IPS-18c (cell line): Measurements from ENCODE around the gene TIAM1.

Experiments used
- H3K4me3 ChIP-seq: 2 replicates; pipeline ENCODE4 v1.7.0; 2013; ENCODE audit warnings: low read depth, mild to moderate bottlenecking, low read length, moderate library complexity; ENCODE audit not compliant: insufficient read depth
- H3K9me3 ChIP-seq: one replicate; pipeline ENCODE4 v1.6.1; 2013; ENCODE audit warnings: mild to moderate bottlenecking, low read length, moderate library complexity; ENCODE audit not compliant: control insufficient read depth, insufficient read depth

Gene TIAM1

GRCh38 chr21:31182231-31183140 is 161.6 kb downstream of the TIAM1 start:
- Histone ChIP-seq H3K4me3 (no peak overlapping the region), H3K9me3 (peaks cover 4% of the 10 kb centered on the region)

- peaks cover 4% of the 10 kb centered on the region for H3K9me3 ChIP-seq
- H3K4me3 ChIP-seq, result no peak overlapping the region
These were observed 162.8 kb downstream of the TIAM1 start for GRCh38 chr21:31181082-31181750.

GRCh38 chr21:31180256-31181081 is 163.6 kb downstream of the TIAM1 start:
- H3K9me3 ChIP-seq, result peaks cover 4% of the 10 kb centered on the region
- H3K4me3 ChIP-seq, result no peak overlapping the region

- peaks cover 4% of the 10 kb centered on the region for H3K9me3 ChIP-seq
- H3K4me3 ChIP-seq, result no peak overlapping the region
These were observed 167.3 kb downstream of the TIAM1 start for GRCh38 chr21:31176725-31177124.

GRCh38 chr21:31176080-31176551 is 167.9 kb downstream of the TIAM1 start:
- Histone ChIP-seq H3K4me3 (no peak overlapping the region), H3K9me3 (peaks cover 4% of the 10 kb centered on the region)

GRCh38 chr21:31173881-31174555 is 170.0 kb downstream of the TIAM1 start:
- no peak overlapping the region for H3K4me3 ChIP-seq
- H3K9me3 ChIP-seq, result peaks cover under 1% of the 10 kb centered on the region

- Histone ChIP-seq H3K9me3 (no peaks in the 10 kb centered on the region), H3K4me3 (no peak overlapping the region)
These were observed 171.7 kb downstream of the TIAM1 start for GRCh38 chr21:31172328-31172727.

- Histone ChIP-seq H3K9me3 (no peaks in the 10 kb centered on the region), H3K4me3 (no peak overlapping the region)
These were observed 179.1 kb downstream of the TIAM1 start for GRCh38 chr21:31164713-31165694.

GRCh38 chr21:31162827-31163226 is 181.2 kb downstream of the TIAM1 start:
- H3K9me3 ChIP-seq, result no peaks in the 10 kb centered on the region
- H3K4me3 ChIP-seq, result no peak overlapping the region

GRCh38 chr21:31162079-31162699 is 181.9 kb downstream of the TIAM1 start:
- Histone ChIP-seq H3K9me3 (no peaks in the 10 kb centered on the region), H3K4me3 (no peak overlapping the region)

GRCh38 chr21:31161157-31161556 is 182.9 kb downstream of the TIAM1 start:
- H3K4me3 ChIP-seq, result no peak overlapping the region
- H3K9me3 ChIP-seq, result no peaks in the 10 kb centered on the region

GRCh38 chr21:31159808-31160207 is 184.3 kb downstream of the TIAM1 start:
- Histone ChIP-seq H3K9me3 (no peaks in the 10 kb centered on the region), H3K4me3 (no peak overlapping the region)

GRCh38 chr21:31158789-31159581 is 185.1 kb downstream of the TIAM1 start:
- H3K9me3 ChIP-seq, result no peaks in the 10 kb centered on the region
- no peak overlapping the region for H3K4me3 ChIP-seq

- Histone ChIP-seq H3K4me3 (no peak overlapping the region), H3K9me3 (no peaks in the 10 kb centered on the region)
These were observed 186.3 kb downstream of the TIAM1 start for GRCh38 chr21:31157756-31158155.

GRCh38 chr21:31156662-31157061 is 187.4 kb downstream of the TIAM1 start:
- H3K4me3 ChIP-seq, result no peak overlapping the region
- no peaks in the 10 kb centered on the region for H3K9me3 ChIP-seq
